Lung (tissue), 12 donors: ENCODE data around the gene GASK1B. TPM values are rescaled to one million over a fixed set of nuclear protein-coding genes. Genes with fewer than 3 reads are reported as not detected.

Experiments
- ATAC-seq: fragments of 200-7000 bp; cut with Tn5 transposase; one replicate; pipeline ENCODE4 v1.9.1; 2020; ENCODE audit warnings: moderate number of reproducible peaks; ENCODE audit not compliant: insufficient read depth, low FRiP score
- DNase-seq, 3 donors: peaks; one replicate each; pipeline ENCODE4 v3.0.0-alpha.2; 2013 to 2017
- H3K27ac ChIP-seq, 2 donors: one replicate each; pipeline ENCODE4 v1.5.1; 2013; ENCODE audit warnings: mild to moderate bottlenecking in 2 of 2, moderate library complexity in 2 of 2, control low read depth in 1 of 2, inconsistent platforms in 1 of 2, low read depth in 1 of 2, low read length in 1 of 2
- H3K27me3 ChIP-seq, 3 donors: one replicate each; pipeline ENCODE4 v1.5.1; 2013; ENCODE audit warnings: low read length in 2 of 3; ENCODE audit not compliant: control insufficient read depth in 3 of 3, insufficient read depth in 3 of 3
- H3K36me3 ChIP-seq, 4 donors: one replicate each; pipeline ENCODE4 v1.5.1; 2013; ENCODE audit warnings: low read length in 4 of 4, mild to moderate bottlenecking in 1 of 4, moderate library complexity in 1 of 4; ENCODE audit not compliant: control insufficient read depth in 4 of 4, insufficient read depth in 4 of 4
- H3K4me1 ChIP-seq, 5 donors: one replicate each; pipeline ENCODE4 v1.5.1; 2013; ENCODE audit warnings: low read length in 5 of 5, mild to moderate bottlenecking in 2 of 5, moderate library complexity in 1 of 5; ENCODE audit not compliant: control insufficient read depth in 5 of 5, insufficient read depth in 5 of 5
- H3K4me3 ChIP-seq: one replicate; pipeline ENCODE4 v1.5.1; 2013; ENCODE audit warnings: mild to moderate bottlenecking, control low read depth, moderate library complexity
- H3K9ac ChIP-seq, 2 donors: one replicate each; pipeline ENCODE4 v1.5.1; 2013; ENCODE audit warnings: low read length in 2 of 2, control low read depth in 1 of 2; ENCODE audit not compliant: insufficient read depth in 1 of 2
- H3K9me3 ChIP-seq, 4 donors: one replicate each; pipeline ENCODE4 v1.5.1; 2013; ENCODE audit warnings: low read length in 3 of 4, mild to moderate bottlenecking in 1 of 4, moderate library complexity in 1 of 4; ENCODE audit not compliant: control insufficient read depth in 4 of 4, insufficient read depth in 3 of 4
- CTCF ChIP-seq: IDR thresholded peaks from 2 replicates; pipeline ENCODE4 v1.5.1; 2012; ENCODE audit warnings: mild to moderate bottlenecking; ENCODE audit errors: control extremely low read depth, extremely low read depth
- WGBS, 2 donors: extraction: QIAGEN DNeasy Blood & Tissue Kit; methylation state at CpG; one replicate each; pipeline ENCODE4 v1.1.7; 2013; 5-methylcytosine and 5-hydroxymethylcytosine counted together
- polyA plus RNA-seq, 2 donors: library from polyadenylated mRNA; stranded (reverse); fragments of 200-250 nt; gene quantifications; one replicate each; pipeline ENCODE4 v1.2.1, GENCODE V29; 2013
- total RNA-seq, 2 donors: library from RNA; depleted of rRNA in 1 of 2; stranded (reverse); fragments of >200 nt in 1 of 2; gene quantifications; one replicate each; pipeline ENCODE4 v1.2.1, GENCODE V29; 2014 to 2021
- donor health status: control.
- donor health status: control.
- donor health status: Bipolar disorder and iron deficiency.
- donor health status: healthy.
- donor health status: DM: yes; HTN: yes; CAD: no.

The GASK1B gene
- total and polyA plus RNA-seq, 4 donors: 3.2 to 36.6 (median 30.2) TPM

- Histone ChIP-seq H3K27me3 (no peaks in the 10 kb centered on the region), H3K4me3 (no peak overlapping the region), H3K9ac (no peak overlapping the region), H3K27ac (no peak overlapping the region), H3K9me3 (no peaks in the 10 kb centered on the region), H3K4me1 (peaks cover 0 to 27% (median 0%) of the 10 kb centered on the region in 5 donors), H3K36me3 (peaks cover 0 to 13% (median 0%) of the 10 kb centered on the region in 4 donors)
- DNase-seq: no peak
- no peak for TF ChIP-seq CTCF
- 61 to 67% methylated on average over 8 of the region's 8 CpGs for WGBS, 2 donors
- ATAC-seq: no peak
Observed at GRCh38 chr4:158155656-158156356, 17.0 kb downstream of the GASK1B start.

DNA sequence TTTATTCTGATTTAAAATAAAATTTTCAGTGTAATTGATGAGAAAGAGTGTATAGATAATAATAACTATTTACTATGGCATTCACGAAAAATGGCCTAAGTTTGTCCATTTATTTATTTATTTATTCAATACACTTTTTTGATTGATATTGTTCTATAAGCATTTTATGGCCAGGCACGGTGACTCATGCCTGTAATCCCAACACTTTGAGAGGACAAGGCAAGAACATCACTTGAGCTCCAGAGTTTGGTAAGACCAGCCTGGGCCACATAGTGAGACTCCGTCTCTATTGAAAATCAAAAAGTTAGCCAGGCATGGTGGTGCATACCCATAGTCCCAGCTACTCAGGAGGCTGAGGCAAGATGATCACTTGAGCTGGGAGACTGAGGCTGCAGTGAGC, 25.7 kb downstream of the GASK1B start:
- no peak overlapping the region for H3K27ac ChIP-seq
- no peak overlapping the region for H3K9ac ChIP-seq
- H3K36me3 ChIP-seq: peaks cover 0 to 9% (median 0%) of the 10 kb centered on the region in 4 donors
- no peaks in the 10 kb centered on the region for H3K27me3 ChIP-seq
- DNase-seq (no peak), ATAC-seq (no peak)
- no peak overlapping the region for H3K4me3 ChIP-seq
- peaks cover 0 to 11% (median 0%) of the 10 kb centered on the region in 5 donors for H3K4me1 ChIP-seq
- WGBS, 2 donors: 92 to 96% methylated on average over 3 of the region's 3 CpGs
- H3K9me3 ChIP-seq: no peaks in the 10 kb centered on the region
- no peak for TF ChIP-seq CTCF

DNA sequence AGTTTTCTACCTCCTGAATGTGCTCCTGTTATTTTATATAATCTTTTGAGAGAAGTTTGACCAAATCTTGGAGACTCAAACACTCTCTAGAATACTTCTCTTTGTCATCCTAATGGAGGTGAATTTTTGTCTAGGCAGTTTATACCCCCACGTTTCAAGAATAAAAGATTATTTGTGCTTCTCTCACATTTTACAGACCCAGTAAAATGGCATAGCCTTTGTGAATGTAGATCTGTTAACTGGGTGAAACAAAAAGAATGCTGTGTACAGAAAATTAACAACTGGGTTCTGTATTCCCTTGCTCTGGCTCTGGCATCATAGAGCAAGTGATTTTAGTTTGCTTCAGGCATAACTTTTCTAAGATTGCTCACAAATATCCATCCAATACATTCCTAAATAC, 26.1 kb downstream of the GASK1B start:
- no peak for DNase-seq
- peaks cover 0 to 8% (median 0%) of the 10 kb centered on the region in 4 donors for H3K36me3 ChIP-seq
- H3K4me3 ChIP-seq: no peak overlapping the region
- H3K27ac ChIP-seq: no peak overlapping the region
- no peaks in the 10 kb centered on the region for H3K27me3 ChIP-seq
- 79 to 95% methylated on average over 1 of the region's 1 CpG for WGBS, 2 donors
- no peaks in the 10 kb centered on the region for H3K9me3 ChIP-seq
- TF ChIP-seq CTCF: no peak
- peaks cover 0 to 11% (median 0%) of the 10 kb centered on the region in 5 donors for H3K4me1 ChIP-seq
- ATAC-seq: no peak
- H3K9ac ChIP-seq: no peak overlapping the region

- TF ChIP-seq CTCF: no peak
- H3K27me3 ChIP-seq: no peaks in the 10 kb centered on the region
- ATAC-seq: no peak
- peaks cover 0 to 23% (median 0%) of the 10 kb centered on the region in 5 donors for H3K4me1 ChIP-seq
- no peaks in the 10 kb centered on the region for H3K9me3 ChIP-seq
- no peak for DNase-seq
- no peak overlapping the region for H3K9ac ChIP-seq
- peak overlapping the region in 1 of 2 donors; percentile 9 for H3K27ac ChIP-seq
- no peak overlapping the region for H3K4me3 ChIP-seq
- WGBS, 2 donors: 78 to 83% methylated on average over 5 of the region's 5 CpGs
- no peaks in the 10 kb centered on the region for H3K36me3 ChIP-seq
Observed at GRCh38 chr4:158139086-158139485, 33.7 kb downstream of the GASK1B start.
